Hepatocyte (in vitro differentiated cells): ENCODE measurements around the gene SLC23A2. TPM values are rescaled to one million over a fixed set of nuclear protein-coding genes. Genes with fewer than 3 reads are reported as not detected.

Experiments
- DNase-seq: peaks from one replicate; pipeline ENCODE4 v3.0.0-alpha.2; 2016; ENCODE audit warnings: low spot score
- H2AFZ ChIP-seq: fragments of 200-600 bp; sonication (generic); 2 replicates; pipeline ENCODE4 v1.6.0; 2016; ENCODE audit warnings: antibody characterized with exemption, mild to moderate bottlenecking
- H3K27ac ChIP-seq: fragments of 200-600 bp; sonication (generic); 2 replicates; pipeline ENCODE4 v1.5.1; 2016; ENCODE audit warnings: mild to moderate bottlenecking
- H3K27me3 ChIP-seq: fragments of 200-600 bp; sonication (generic); 2 replicates; pipeline ENCODE4 v1.6.1; 2016
- H3K36me3 ChIP-seq: fragments of 200-600 bp; sonication (generic); replicated peaks from 2 replicates; pipeline ENCODE4 v1.5.1; 2016; ENCODE audit warnings: low read depth; ENCODE audit not compliant: insufficient read depth
- H3K4me1 ChIP-seq: fragments of 200-600 bp; sonication (generic); 2 replicates; pipeline ENCODE4 v1.5.1; 2016; ENCODE audit warnings: mild to moderate bottlenecking, moderate library complexity; ENCODE audit not compliant: insufficient read depth
- H3K4me2 ChIP-seq: fragments of 200-600 bp; sonication (generic); 2 replicates; pipeline ENCODE4 v1.6.0; 2016
- H3K4me3 ChIP-seq: fragments of 200-600 bp; sonication (generic); 2 replicates; pipeline ENCODE4 v1.5.1; 2016; ENCODE audit warnings: mild to moderate bottlenecking
- H3K79me2 ChIP-seq: fragments of 200-600 bp; sonication (generic); 2 replicates; pipeline ENCODE4 v1.6.0; 2017; ENCODE audit warnings: mild to moderate bottlenecking
- H3K9me2 ChIP-seq: fragments of 200-600 bp; sonication (generic); replicated peaks from 2 replicates; pipeline ENCODE4 v1.6.0; 2017; ENCODE audit warnings: mild to moderate bottlenecking; ENCODE audit not compliant: insufficient read depth
- H3K9me3 ChIP-seq: fragments of 200-600 bp; sonication (generic); 2 replicates; pipeline ENCODE4 v1.5.1; 2016; ENCODE audit warnings: low read depth, mild to moderate bottlenecking
- H4K20me1 ChIP-seq: fragments of 200-600 bp; sonication (generic); 2 replicates; pipeline ENCODE4 v1.6.0; 2016; ENCODE audit warnings: mild to moderate bottlenecking; ENCODE audit not compliant: insufficient read depth, poor library complexity, severe bottlenecking
- CTCF ChIP-seq: fragments of 200-600 bp; sonication (generic); IDR thresholded peaks from 2 replicates; pipeline ENCODE4 v1.5.1; 2016; ENCODE audit warnings: antibody characterized with exemption, mild to moderate bottlenecking; ENCODE audit not compliant: poor library complexity
- EZH2 ChIP-seq: fragments of 200-600 bp; sonication (generic); IDR thresholded peaks from 2 replicates; pipeline ENCODE4 v1.6.1; 2016; ENCODE audit warnings: antibody characterized with exemption, mild to moderate bottlenecking, borderline replicate concordance
- EZH2phosphoT487 ChIP-seq: fragments of 200-600 bp; sonication (generic); IDR thresholded peaks from one replicate; pipeline ENCODE4 v1.6.1; 2018; ENCODE audit warnings: antibody characterized with exemption, mild to moderate bottlenecking, low read depth, moderate library complexity; ENCODE audit not compliant: unreplicated experiment, severe bottlenecking
- WGBS: methylation state at CpG from one replicate; pipeline ENCODE4 v1.1.6; 2016; ENCODE audit warnings: low lambda C conversion rate; ENCODE audit errors: missing lambda C conversion rate; 5-methylcytosine and 5-hydroxymethylcytosine counted together
- polyA plus RNA-seq: library from polyadenylated mRNA; unstranded; fragments of >200 nt; fragmentation: Nextera tagmentation; extraction: Ambion mirVana; gene quantifications from 2 replicates; pipeline ENCODE4 v1.2.1, GENCODE V29; 2016
- total RNA-seq: library from RNA; depleted of rRNA; stranded (reverse); fragments of >200 nt; gene quantifications from 2 replicates; pipeline ENCODE4 v1.2.3, GENCODE V29; 2014

Gene SLC23A2
- total and polyA plus RNA-seq, 2 experiments from 2014 or later, result 8.2 to 13.3 TPM

GRCh38 chr20:4919047-4919704 is 82.1 kb downstream of the SLC23A2 start:
- H4K20me1 ChIP-seq, result no peaks in the 10 kb centered on the region
- TF ChIP-seq CTCF (no peak), EZH2 (no peak), EZH2phosphoT487 (no peak)
- no peaks in the 10 kb centered on the region for H3K79me2 ChIP-seq
- no peak overlapping the region for H3K4me3 ChIP-seq
- H2AFZ ChIP-seq, result no peak overlapping the region
- H3K9me2 ChIP-seq, result no peaks in the 10 kb centered on the region
- no peak overlapping the region for H3K27ac ChIP-seq
- WGBS, result 79% methylated on average over 9 of the region's 9 CpGs
- H3K27me3 ChIP-seq, result no peaks in the 10 kb centered on the region
- no peaks in the 10 kb centered on the region for H3K9me3 ChIP-seq
- no peaks in the 10 kb centered on the region for H3K4me1 ChIP-seq
- DNase-seq, result no peak
- no peaks in the 10 kb centered on the region for H3K36me3 ChIP-seq
- no peak overlapping the region for H3K4me2 ChIP-seq

GRCh38 chr20:4918473-4918872 is 82.8 kb downstream of the SLC23A2 start:
- DNase-seq, result no peak
- no peak for TF ChIP-seq EZH2phosphoT487
- no peak for TF ChIP-seq CTCF
- TF ChIP-seq EZH2, result no peak
- no peak overlapping the region for H3K27ac ChIP-seq
- no peak overlapping the region for H3K4me2 ChIP-seq
- no peak overlapping the region for H2AFZ ChIP-seq
- no peaks in the 10 kb centered on the region for H4K20me1 ChIP-seq
- H3K9me2 ChIP-seq, result no peaks in the 10 kb centered on the region
- H3K4me3 ChIP-seq, result no peak overlapping the region
- H3K36me3 ChIP-seq, result no peaks in the 10 kb centered on the region
- no peaks in the 10 kb centered on the region for H3K27me3 ChIP-seq
- H3K9me3 ChIP-seq, result no peaks in the 10 kb centered on the region
- no peaks in the 10 kb centered on the region for H3K4me1 ChIP-seq
- 96% methylated on average over 6 of the region's 6 CpGs for WGBS
- no peaks in the 10 kb centered on the region for H3K79me2 ChIP-seq

- 76% methylated on average over 8 of the region's 8 CpGs for WGBS
- Histone ChIP-seq H3K27ac (no peak overlapping the region), H3K27me3 (no peaks in the 10 kb centered on the region)
Observed at GRCh38 chr20:4916971-4917881, 84.1 kb downstream of the SLC23A2 start.

More at GRCh38 chr20:4916971-4917881, 84.1 kb downstream of the SLC23A2 start:
- Histone ChIP-seq H3K36me3 (no peaks in the 10 kb centered on the region), H3K79me2 (no peaks in the 10 kb centered on the region), H3K4me3 (no peak overlapping the region), H3K4me1 (no peaks in the 10 kb centered on the region), H3K9me2 (no peaks in the 10 kb centered on the region), H3K9me3 (no peaks in the 10 kb centered on the region), H3K4me2 (no peak overlapping the region), H4K20me1 (no peaks in the 10 kb centered on the region), H2AFZ (no peak overlapping the region)
- no peak for DNase-seq
- no peak for TF ChIP-seq EZH2
- no peak for TF ChIP-seq EZH2phosphoT487
- no peak for TF ChIP-seq CTCF
